ENCODE data around the gene RAET1L. TPM values are rescaled to one million over a fixed set of nuclear protein-coding genes. Genes with fewer than 3 reads are reported as not detected.

Gene RAET1L
- total RNA-seq, 1 donor from 2014 or later = not detected

DNA sequence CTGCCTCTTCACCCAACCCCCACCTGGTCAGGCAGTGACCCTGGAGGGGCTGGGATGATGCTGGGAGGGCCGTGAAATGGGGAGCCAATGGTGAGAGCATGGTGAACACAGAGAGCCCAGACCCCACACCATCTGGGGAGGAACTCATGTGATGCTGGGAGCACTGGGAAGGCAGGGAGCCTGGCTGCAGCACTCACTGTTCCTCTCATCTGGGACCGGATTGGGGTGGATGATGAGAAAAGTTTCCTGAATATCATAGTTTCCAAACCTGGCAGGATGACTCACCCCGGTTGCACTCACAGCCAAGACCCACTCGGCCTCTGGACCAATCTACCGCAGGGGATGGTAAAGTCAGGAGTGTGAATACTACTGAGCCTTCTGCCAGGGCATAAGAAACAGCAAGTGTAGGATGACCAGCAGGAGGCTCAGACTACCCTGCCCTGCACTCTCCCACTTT is 39.8 kb downstream of the RAET1L start:
- TF ChIP-seq, protein P1, sequence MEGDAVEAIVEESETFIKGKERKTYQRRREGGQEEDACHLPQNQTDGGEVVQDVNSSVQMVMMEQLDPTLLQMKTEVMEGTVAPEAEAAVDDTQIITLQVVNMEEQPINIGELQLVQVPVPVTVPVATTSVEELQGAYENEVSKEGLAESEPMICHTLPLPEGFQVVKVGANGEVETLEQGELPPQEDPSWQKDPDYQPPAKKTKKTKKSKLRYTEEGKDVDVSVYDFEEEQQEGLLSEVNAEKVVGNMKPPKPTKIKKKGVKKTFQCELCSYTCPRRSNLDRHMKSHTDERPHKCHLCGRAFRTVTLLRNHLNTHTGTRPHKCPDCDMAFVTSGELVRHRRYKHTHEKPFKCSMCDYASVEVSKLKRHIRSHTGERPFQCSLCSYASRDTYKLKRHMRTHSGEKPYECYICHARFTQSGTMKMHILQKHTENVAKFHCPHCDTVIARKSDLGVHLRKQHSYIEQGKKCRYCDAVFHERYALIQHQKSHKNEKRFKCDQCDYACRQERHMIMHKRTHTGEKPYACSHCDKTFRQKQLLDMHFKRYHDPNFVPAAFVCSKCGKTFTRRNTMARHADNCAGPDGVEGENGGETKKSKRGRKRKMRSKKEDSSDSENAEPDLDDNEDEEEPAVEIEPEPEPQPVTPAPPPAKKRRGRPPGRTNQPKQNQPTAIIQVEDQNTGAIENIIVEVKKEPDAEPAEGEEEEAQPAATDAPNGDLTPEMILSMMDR (IDR thresholded peaks at IDR 0.05) = no peak
- no peak for ATAC-seq
- H3K9me3 ChIP-seq = no peaks in the 10 kb centered on the region
- intact Hi-C loops (cut with DNase I) = no loop called here
- no peak overlapping the region for H3K4me3 ChIP-seq
- H3K27ac ChIP-seq = no peak overlapping the region
- DNase-seq = no peak
- peaks cover 9% of the 10 kb centered on the region for H3K4me1 ChIP-seq
- H3K36me3 ChIP-seq = no peaks in the 10 kb centered on the region
- peaks cover 81% of the 10 kb centered on the region for H3K27me3 ChIP-seq

DNA sequence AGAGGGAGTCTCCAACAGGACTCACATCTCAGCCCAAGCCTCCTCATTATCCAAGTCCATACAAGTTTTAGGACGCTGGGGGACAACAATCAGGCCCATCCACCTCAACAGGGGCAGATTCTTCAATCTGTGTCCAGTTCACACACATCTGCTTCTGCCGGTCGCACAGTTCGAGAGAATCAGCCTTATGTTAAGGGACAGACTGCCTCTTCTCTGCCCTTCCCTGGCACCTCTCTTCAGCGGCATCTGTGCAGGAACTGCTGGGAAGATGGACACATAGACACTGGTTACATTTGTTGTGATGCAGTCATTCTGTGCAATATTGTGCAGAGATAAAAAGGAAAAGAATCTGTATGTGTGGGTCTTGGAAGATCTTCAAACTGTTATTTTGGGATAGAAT is 40.6 kb downstream of the RAET1L start:
- H3K9me3 ChIP-seq = no peaks in the 10 kb centered on the region
- intact Hi-C loops (cut with DNase I) = no loop called here
- H3K27me3 ChIP-seq = peaks cover 80% of the 10 kb centered on the region

DNA sequence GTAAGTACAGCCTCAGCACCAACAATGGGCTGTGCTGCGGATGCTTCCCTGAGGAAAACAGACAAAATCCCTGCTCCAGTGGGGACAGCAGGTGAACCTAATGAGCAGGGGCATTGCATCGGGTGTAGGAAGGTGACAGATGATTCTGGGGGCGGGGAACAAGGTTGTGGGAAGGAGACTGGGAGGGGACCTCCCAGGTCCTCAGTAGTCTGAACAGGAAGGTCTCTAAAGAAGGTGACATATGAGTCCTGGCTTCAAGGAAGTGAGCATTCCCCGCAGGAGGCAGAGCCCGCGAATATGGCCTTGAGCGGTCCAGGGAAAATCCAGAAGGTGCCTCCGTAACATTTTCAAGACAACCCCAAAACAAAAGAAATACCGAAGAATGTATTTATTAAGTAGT is 42.2 kb downstream of the RAET1L start:
- Histone ChIP-seq H3K27me3 (peaks cover 67% of the 10 kb centered on the region), H3K4me1 (no peaks in the 10 kb centered on the region), H3K36me3 (no peaks in the 10 kb centered on the region)

More for the DNA sequence above, 40.6 kb downstream of the RAET1L start:
- DNase-seq (no peak), ATAC-seq (no peak)
- Histone ChIP-seq H3K4me3 (no peak overlapping the region), H3K4me1 (peaks cover 2% of the 10 kb centered on the region), H3K27ac (no peak overlapping the region), H3K36me3 (no peaks in the 10 kb centered on the region)
- TF ChIP-seq, protein P1 (IDR thresholded peaks at IDR 0.05) = no peak

DNA sequence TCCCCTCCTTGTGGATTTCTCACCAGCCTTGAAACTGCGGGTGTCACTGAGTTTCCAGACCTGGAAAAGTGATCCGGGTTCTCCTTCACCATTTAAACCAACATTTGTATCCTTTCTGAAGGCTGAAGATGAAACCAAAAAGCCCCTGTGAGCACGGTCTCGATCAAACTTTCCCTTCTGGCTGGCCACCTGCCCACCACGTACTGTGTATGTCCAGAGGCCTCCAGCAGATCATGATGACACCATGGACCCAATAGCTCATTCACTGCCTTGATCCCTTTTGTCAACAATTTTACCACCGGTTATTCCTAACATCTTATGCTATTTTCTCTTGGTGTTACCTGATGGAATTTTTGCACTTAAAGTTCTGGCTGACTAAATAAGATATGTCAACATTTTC is 46.0 kb downstream of the RAET1L start:
- no peak for ATAC-seq

More for the DNA sequence above, 42.2 kb downstream of the RAET1L start:
- H3K27ac ChIP-seq = no peak overlapping the region
- no peak overlapping the region for H3K4me3 ChIP-seq
- H3K9me3 ChIP-seq = no peaks in the 10 kb centered on the region
- intact Hi-C loops (cut with DNase I) = no loop called here
- DNase-seq = no peak
- ATAC-seq = no peak
- TF ChIP-seq, protein P1 (IDR thresholded peaks at IDR 0.05) = no peak

DNA sequence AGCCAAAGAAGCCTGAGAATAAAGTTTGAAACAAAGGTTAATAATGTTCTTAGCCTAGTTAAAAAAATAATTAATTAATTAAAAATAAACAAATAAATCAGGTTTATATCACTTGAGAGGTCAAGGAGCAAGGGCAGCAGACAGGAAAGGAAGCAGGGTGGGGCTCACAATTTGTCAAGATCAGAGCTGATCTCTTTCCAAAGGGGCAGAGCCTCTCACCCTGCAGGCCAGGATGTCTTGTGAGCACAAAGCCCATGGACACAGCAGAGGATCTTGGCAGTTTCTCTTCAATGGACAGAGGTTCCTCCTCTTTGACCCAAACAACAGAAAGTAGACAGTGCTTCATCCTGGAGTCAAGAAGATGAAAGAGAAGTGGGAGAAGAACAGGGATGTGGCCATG is 46.7 kb downstream of the RAET1L start:
- Histone ChIP-seq H3K27ac (no peak overlapping the region), H3K4me3 (no peak overlapping the region), H3K36me3 (no peaks in the 10 kb centered on the region), H3K4me1 (no peaks in the 10 kb centered on the region), H3K27me3 (peaks cover 34% of the 10 kb centered on the region), H3K9me3 (no peaks in the 10 kb centered on the region)
- ATAC-seq (no peak), DNase-seq (no peak)
- TF ChIP-seq, protein P1 (IDR thresholded peaks at IDR 0.05) = no peak
- intact Hi-C loops (cut with DNase I) = no loop called here

More for the DNA sequence above, 46.0 kb downstream of the RAET1L start:
- Histone ChIP-seq H3K4me1 (no peaks in the 10 kb centered on the region), H3K27ac (no peak overlapping the region), H3K36me3 (no peaks in the 10 kb centered on the region), H3K9me3 (no peaks in the 10 kb centered on the region), H3K27me3 (peaks cover 31% of the 10 kb centered on the region), H3K4me3 (no peak overlapping the region)
- TF ChIP-seq, protein P1 (IDR thresholded peaks at IDR 0.05) = no peak
- intact Hi-C loops (cut with DNase I) = no loop called here
- DNase-seq = no peak

DNA sequence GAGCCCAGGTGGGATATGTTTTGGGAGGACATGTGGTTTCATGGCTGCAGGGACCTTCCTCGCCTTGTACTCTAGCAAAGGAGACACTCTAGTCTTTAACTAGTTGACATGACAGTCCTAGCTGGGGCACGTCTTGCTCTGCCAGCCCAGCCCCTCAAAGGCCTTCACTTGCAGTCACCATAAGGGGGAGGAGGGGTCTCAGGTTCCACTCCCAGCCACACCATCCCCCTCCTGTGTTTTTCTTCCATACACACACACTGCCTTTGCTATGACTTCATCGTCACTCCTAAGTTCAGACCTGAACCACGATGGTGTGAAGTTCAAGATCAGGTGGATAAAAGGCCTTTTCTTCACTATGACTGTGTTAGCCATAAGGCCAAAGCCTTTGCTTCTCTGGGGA is 48.1 kb downstream of the RAET1L start:
- DNase-seq = no peak
- no peaks in the 10 kb centered on the region for H3K4me1 ChIP-seq
- TF ChIP-seq, protein P1 (IDR thresholded peaks at IDR 0.05) = no peak
- no peaks in the 10 kb centered on the region for H3K9me3 ChIP-seq
- H3K27me3 ChIP-seq = peaks cover 33% of the 10 kb centered on the region
- no peak for ATAC-seq
- H3K36me3 ChIP-seq = no peaks in the 10 kb centered on the region
- no peak overlapping the region for H3K4me3 ChIP-seq
- H3K27ac ChIP-seq = no peak overlapping the region
- intact Hi-C loops (cut with DNase I) = no loop called here
